DMS53 (cell line): ENCODE measurements around the gene PRKN.

Source experiments
- DNase-seq: peaks from one replicate; lab custom pipeline; 2025; lab: John Stamatoyannopoulos, UW

Gene PRKN

GRCh38 chr6:161303628-161304340 lies 1423.8 kb downstream of the PRKN start:
- DNase-seq: no peak

- DNase-seq: no peak
These were observed 1424.6 kb downstream of the PRKN start for GRCh38 chr6:161302949-161303348.

GRCh38 chr6:161301338-161301737 lies 1426.2 kb downstream of the PRKN start:
- no peak for DNase-seq

DNA sequence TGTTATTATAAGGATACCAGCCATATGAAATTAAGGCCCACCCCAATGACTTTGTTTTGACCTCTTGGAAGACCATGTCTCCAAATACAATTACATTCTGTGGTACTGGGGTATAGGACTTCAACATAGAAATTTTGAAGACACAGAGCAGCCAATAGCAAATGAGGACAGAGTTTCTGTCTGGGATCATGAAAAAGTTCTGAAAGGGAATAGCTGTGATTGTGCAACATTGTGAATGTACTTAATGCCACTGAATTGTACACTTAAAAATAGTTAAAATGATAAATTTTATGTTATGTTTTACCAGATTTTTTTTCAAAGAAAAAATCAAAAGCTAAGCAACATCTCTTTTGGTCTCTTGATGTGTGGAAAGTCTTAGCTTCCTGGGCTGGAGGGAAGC lies 1426.7 kb downstream of the PRKN start:
- DNase-seq: no peak

GRCh38 chr6:161299726-161300125 lies 1427.8 kb downstream of the PRKN start:
- DNase-seq: no peak
